SK-N-SH (cell line): ENCODE measurements around the gene RAPSN. TPM values are rescaled to one million over a fixed set of nuclear protein-coding genes. Genes with fewer than 3 reads are reported as not detected.

Source experiments
- CTCF ChIA-PET: fragments of 300-600, 350-600 bp; formaldehyde crosslinking; extraction: SDS; loops from one replicate; lab custom pipeline; 2021; lab: Yijun Ruan, JAX
- POLR2A ChIA-PET: fragments of 350-600 bp; sonication (Branson Sonifier 250); formaldehyde crosslinking; extraction: SDS; loops from one replicate; lab custom pipeline; 2020; ENCODE audit warnings: antibody characterized with exemption, inconsistent platforms; lab: Yijun Ruan, JAX
- DNase-seq: peaks from one replicate; pipeline ENCODE4 v3.0.0; 2012
- H2AFZ ChIP-seq: fragments of 200-600 bp; sonication (generic); 2 replicates; pipeline ENCODE4 v1.8.1; 2016; ENCODE audit warnings: antibody characterized with exemption, mild to moderate bottlenecking, low read depth
- H3F3A ChIP-seq: fragments of 200-600 bp; sonication (generic); replicated peaks from 2 replicates; pipeline ENCODE3; 2016; ENCODE audit warnings: antibody characterized with exemption, mild to moderate bottlenecking; ENCODE audit not compliant: insufficient read depth
- H3K27ac ChIP-seq, 2 experiments: fragments of 200-500 bp in 1 of 2; fragments of 200-600 bp in 1 of 2; sonication (Bioruptor generic) in 1 of 2; sonication (generic), shearing (Covaris generic) in 1 of 2; 2 replicates each; pipeline versions ENCODE4 v1.5.1 to v1.6.1; 2014 to 2016; ENCODE audit warnings: low read depth in 2 of 2, inconsistent platforms in 1 of 2, low read length in 1 of 2, mild to moderate bottlenecking in 1 of 2, mixed read lengths in 1 of 2
- H3K27me3 ChIP-seq: fragments of 200-600 bp; sonication (generic), shearing (Covaris generic); 2 replicates; pipeline ENCODE4 v1.6.1; 2016; ENCODE audit warnings: mixed run types; ENCODE audit not compliant: insufficient read depth
- H3K36me3 ChIP-seq, 2 experiments: fragments of 200-500 bp in 1 of 2; fragments of 200-600 bp in 1 of 2; sonication (Bioruptor generic) in 1 of 2; sonication (generic) in 1 of 2; replicated peaks in 1 of 2; 2 replicates each; pipeline versions ENCODE3 to v1.5.1; 2014 to 2016; ENCODE audit warnings: low read length in 1 of 2, mild to moderate bottlenecking in 1 of 2; ENCODE audit not compliant: insufficient read depth in 2 of 2, control insufficient read depth in 1 of 2
- H3K4me1 ChIP-seq, 2 experiments: fragments of 200-500 bp in 1 of 2; fragments of 200-600 bp in 1 of 2; sonication (Bioruptor generic) in 1 of 2; sonication (generic), shearing (Covaris generic) in 1 of 2; 2 replicates each; pipeline versions ENCODE4 v1.5.1 to v1.6.1; 2014 to 2016; ENCODE audit warnings: low read depth in 1 of 2, low read length in 1 of 2, mixed run types in 1 of 2; ENCODE audit not compliant: insufficient read depth in 2 of 2, control insufficient read depth in 1 of 2
- H3K4me2 ChIP-seq: fragments of 200-600 bp; sonication (generic), shearing (Covaris generic); 2 replicates; pipeline ENCODE4 v1.6.1; 2017; ENCODE audit warnings: mixed run types
- H3K4me3 ChIP-seq, 2 experiments: fragments of 200-500 bp in 1 of 2; fragments of 200-600 bp in 1 of 2; sonication (Bioruptor generic) in 1 of 2; sonication (generic), shearing (Covaris generic) in 1 of 2; 2 replicates each; pipeline versions ENCODE4 v1.5.1 to v1.8.1; 2014 to 2016; ENCODE audit warnings: low read depth in 2 of 2, inconsistent platforms in 1 of 2, low read length in 1 of 2, mild to moderate bottlenecking in 1 of 2, mixed read lengths in 1 of 2, moderate library complexity in 1 of 2
- H3K79me2 ChIP-seq: fragments of 200-600 bp; sonication (generic); 2 replicates; pipeline ENCODE4 v1.8.1; 2017; ENCODE audit warnings: mild to moderate bottlenecking; ENCODE audit not compliant: insufficient read depth
- H3K9ac ChIP-seq: fragments of 200-600 bp; sonication (generic); 2 replicates; pipeline ENCODE4 v1.6.1; 2017; ENCODE audit warnings: mixed run types
- H3K9me2 ChIP-seq: fragments of 200-600 bp; sonication (generic); 2 replicates; pipeline ENCODE4 v1.6.1; 2017; ENCODE audit warnings: mixed run types
- H3K9me3 ChIP-seq: fragments of 200-600 bp; sonication (generic); 2 replicates; pipeline ENCODE4 v1.6.1; 2017; ENCODE audit warnings: mixed run types, mild to moderate bottlenecking, moderate library complexity
- H4K20me1 ChIP-seq: fragments of 200-600 bp; sonication (generic); 2 replicates; pipeline ENCODE4 v1.6.1; 2017; ENCODE audit warnings: mild to moderate bottlenecking, mixed run types; ENCODE audit not compliant: insufficient read depth
- CHD2 ChIP-seq: fragments of 150-350 bp; IDR thresholded peaks from 2 replicates; pipeline ENCODE4 v1.6.1; 2018; ENCODE audit warnings: low read length; ENCODE audit not compliant: partially characterized antibody
- EP300 ChIP-seq, 2 experiments: IDR thresholded peaks; 2 replicates each; pipeline versions ENCODE4 v1.4.0 to v1.6.1; 2012; ENCODE audit warnings: borderline replicate concordance in 1 of 2, low read depth in 1 of 2, low read length in 1 of 2
- EZH2phosphoT487 ChIP-seq: fragments of 200-600 bp; sonication (generic); IDR thresholded peaks from 2 replicates; pipeline ENCODE4 v1.6.1; 2017; ENCODE audit warnings: low read depth, mixed run types, mild to moderate bottlenecking, antibody characterized with exemption, moderate library complexity, borderline replicate concordance
- FOSL2 ChIP-seq: IDR thresholded peaks from 2 replicates; pipeline ENCODE4 v1.4.0; 2012; ENCODE audit warnings: low read depth, mild to moderate bottlenecking, moderate library complexity, borderline replicate concordance
- FOXJ3 ChIP-seq: sonication (generic); formaldehyde crosslinking; IDR thresholded peaks from 2 replicates; pipeline ENCODE4 v1.5.1; 2020; ENCODE audit warnings: mild to moderate bottlenecking, missing genetic modification reagents
- FOXM1 ChIP-seq: IDR thresholded peaks from 2 replicates; pipeline ENCODE4 v1.4.0; 2012; ENCODE audit warnings: low read depth, mild to moderate bottlenecking
- GABPA ChIP-seq: IDR thresholded peaks from 2 replicates; pipeline ENCODE4 v1.4.0; 2012; ENCODE audit warnings: low read depth, mild to moderate bottlenecking
- MEF2A ChIP-seq: IDR thresholded peaks from 2 replicates; pipeline ENCODE4 v1.4.0; 2012; ENCODE audit warnings: low read depth, borderline replicate concordance
- NFIC ChIP-seq: IDR thresholded peaks from 2 replicates; pipeline ENCODE4 v1.4.0; 2012; ENCODE audit warnings: borderline replicate concordance
- NRF1 ChIP-seq: IDR thresholded peaks from 2 replicates; pipeline ENCODE4 v1.6.1; 2012; ENCODE audit warnings: low read depth, mild to moderate bottlenecking, low read length
- RAD21 ChIP-seq: IDR thresholded peaks from 2 replicates; pipeline ENCODE4 v1.6.1; 2012; ENCODE audit warnings: mild to moderate bottlenecking, low read length
- RCOR1 ChIP-seq: fragments of 150-350 bp; IDR thresholded peaks from 2 replicates; pipeline ENCODE4 v1.6.1; 2017; ENCODE audit warnings: antibody characterized with exemption, low read length
- RXRA ChIP-seq: IDR thresholded peaks from 2 replicates; pipeline ENCODE4 v1.4.0; 2012; ENCODE audit warnings: low read depth, mild to moderate bottlenecking, borderline replicate concordance
- SMC3 ChIP-seq: IDR thresholded peaks from 2 replicates; pipeline ENCODE4 v1.6.1; 2012; ENCODE audit warnings: low read depth, low read length, improper control_type of control experiment
- YY1 ChIP-seq: IDR thresholded peaks from 2 replicates; pipeline ENCODE4 v1.4.0; 2012; ENCODE audit warnings: low read depth, mild to moderate bottlenecking
- WGBS: methylation state at CpG from one replicate; pipeline ENCODE4 v1.1.6; 2017; ENCODE audit warnings: low lambda C conversion rate; 5-methylcytosine and 5-hydroxymethylcytosine counted together
- polyA plus RNA-seq, 3 experiments: library from polyadenylated mRNA; depleted of rRNA; stranded (reverse); fragments of >200 nt; gene quantifications; 2 replicates each; pipeline ENCODE4 v1.2.3, GENCODE V29; 2012
- TF ChIP-seq, protein P1 (sequence below): IDR thresholded peaks from 2 replicates; pipeline ENCODE4 v1.4.0; 2012; ENCODE audit warnings: low read depth
- TF ChIP-seq, protein P2 (sequence below): IDR thresholded peaks from 2 replicates; pipeline ENCODE4 v1.4.0; 2012; ENCODE audit warnings: low read depth, borderline replicate concordance
- TF ChIP-seq, protein P3 (sequence below): fragments of 150-350 bp; IDR thresholded peaks from 2 replicates; pipeline ENCODE4 v1.6.1; 2017; ENCODE audit warnings: antibody characterized with exemption, low read length, low read depth, borderline replicate concordance
- TF ChIP-seq, protein P4 (sequence below): IDR thresholded peaks from 2 replicates; pipeline ENCODE4; 2012

The RAPSN gene
- polyA plus RNA-seq, 1 of the 3 experiments (the other 2 are of a cell fraction) = 0.07 TPM

DNA sequence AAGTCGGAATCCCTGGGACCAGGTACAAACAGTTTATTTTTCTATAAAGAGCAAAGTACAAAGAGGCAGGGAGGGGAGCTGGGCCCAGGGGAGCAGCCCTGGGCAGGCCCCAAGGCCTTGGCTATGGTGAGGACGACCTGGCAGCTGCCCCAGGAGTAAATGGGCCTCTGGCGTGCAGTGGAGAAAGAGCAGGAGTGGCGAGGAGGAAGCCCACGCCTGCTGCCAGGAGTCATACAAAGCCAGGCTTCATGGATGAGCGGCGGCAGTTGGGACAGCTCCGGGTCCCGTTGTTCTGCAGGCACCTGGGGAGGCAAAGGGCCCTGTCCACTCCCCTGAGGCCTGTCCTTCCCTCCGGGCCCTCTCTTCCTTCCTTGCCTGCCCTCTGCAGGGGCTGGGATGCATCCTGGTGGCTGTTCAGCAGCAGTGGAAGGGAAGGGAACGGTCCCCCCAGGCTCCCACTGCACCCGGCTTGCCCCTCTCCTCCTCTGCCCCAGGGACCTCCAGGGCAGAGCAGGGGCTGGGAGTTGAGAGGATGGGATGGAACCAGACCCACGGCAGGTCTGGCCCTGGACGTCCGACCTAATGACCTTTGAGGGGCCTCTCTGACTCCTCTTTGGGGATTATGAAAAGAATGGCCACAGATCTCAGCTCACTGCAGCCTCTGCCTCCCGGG is 11.1 kb downstream of the RAPSN start (continued):
- TF ChIP-seq FOXJ3 = no peak
- TF ChIP-seq, protein P1, sequence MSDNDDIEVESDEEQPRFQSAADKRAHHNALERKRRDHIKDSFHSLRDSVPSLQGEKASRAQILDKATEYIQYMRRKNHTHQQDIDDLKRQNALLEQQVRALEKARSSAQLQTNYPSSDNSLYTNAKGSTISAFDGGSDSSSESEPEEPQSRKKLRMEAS = no peak
- TF ChIP-seq SMC3 = no peak
- no peak for TF ChIP-seq FOXM1
- TF ChIP-seq NFIC = no peak
- TF ChIP-seq, all 33 proteins: peak for 0

DNA sequence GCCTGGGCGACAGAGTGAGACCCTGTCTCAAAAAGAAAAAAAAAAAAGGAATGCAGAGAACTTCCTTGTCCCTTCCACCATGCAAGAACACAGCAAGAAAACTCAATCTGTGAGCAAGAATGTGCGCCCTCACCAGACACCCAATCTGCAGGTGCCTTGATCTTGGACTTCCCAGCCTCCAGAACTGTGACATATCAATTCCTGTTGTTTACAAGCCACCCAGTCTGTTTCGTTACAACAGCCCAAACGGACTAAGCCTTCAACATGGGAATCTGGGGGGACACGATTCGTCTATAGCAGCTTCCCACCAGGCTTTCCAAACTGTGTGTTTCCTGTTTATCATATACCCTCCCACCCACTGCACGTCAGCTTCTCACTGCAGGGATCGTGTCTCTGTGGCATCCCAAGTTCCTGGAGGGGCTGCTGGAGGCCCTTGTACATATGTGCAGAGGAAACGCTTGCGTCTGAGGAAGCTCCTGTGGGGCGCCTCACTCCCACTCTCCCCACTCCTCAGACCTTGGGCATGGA is 11.7 kb downstream of the RAPSN start:
- Histone ChIP-seq H3K4me1 (no peaks in the 10 kb centered on the region), H3K27ac (no peak overlapping the region), H3K4me2 (no peak overlapping the region), H3K27me3 (no peaks in the 10 kb centered on the region), H3K9ac (no peak overlapping the region), H2AFZ (no peak overlapping the region), H3F3A (peaks cover 8% of the 10 kb centered on the region), H3K9me2 (no peaks in the 10 kb centered on the region), H3K79me2 (no peaks in the 10 kb centered on the region), H3K36me3 (no peaks in the 10 kb centered on the region), H4K20me1 (no peaks in the 10 kb centered on the region), H3K4me3 (no peak overlapping the region), H3K9me3 (no peaks in the 10 kb centered on the region)
- 90% methylated on average over 11 of the region's 11 CpGs for whole genome bisulfite sequencing
- ChIA-PET CTCF (interaction anchor here (1.2 kb wide), 1 partner anchor 25 kb away, joined by 4 read pairs; no protein-coding TSS in a partner anchor), POLR2A (no interaction called here)
- TF ChIP-seq RCOR1 = no peak
- TF ChIP-seq EP300 (IDR thresholded peaks at IDR 0.05; ENCODE audit: borderline replicate concordance in 1 of 2, low read depth in 1 of 2, low read length in 1 of 2) = no peak
- TF ChIP-seq EZH2phosphoT487 = no peak
- no peak for TF ChIP-seq RAD21
- TF ChIP-seq, protein P2, sequence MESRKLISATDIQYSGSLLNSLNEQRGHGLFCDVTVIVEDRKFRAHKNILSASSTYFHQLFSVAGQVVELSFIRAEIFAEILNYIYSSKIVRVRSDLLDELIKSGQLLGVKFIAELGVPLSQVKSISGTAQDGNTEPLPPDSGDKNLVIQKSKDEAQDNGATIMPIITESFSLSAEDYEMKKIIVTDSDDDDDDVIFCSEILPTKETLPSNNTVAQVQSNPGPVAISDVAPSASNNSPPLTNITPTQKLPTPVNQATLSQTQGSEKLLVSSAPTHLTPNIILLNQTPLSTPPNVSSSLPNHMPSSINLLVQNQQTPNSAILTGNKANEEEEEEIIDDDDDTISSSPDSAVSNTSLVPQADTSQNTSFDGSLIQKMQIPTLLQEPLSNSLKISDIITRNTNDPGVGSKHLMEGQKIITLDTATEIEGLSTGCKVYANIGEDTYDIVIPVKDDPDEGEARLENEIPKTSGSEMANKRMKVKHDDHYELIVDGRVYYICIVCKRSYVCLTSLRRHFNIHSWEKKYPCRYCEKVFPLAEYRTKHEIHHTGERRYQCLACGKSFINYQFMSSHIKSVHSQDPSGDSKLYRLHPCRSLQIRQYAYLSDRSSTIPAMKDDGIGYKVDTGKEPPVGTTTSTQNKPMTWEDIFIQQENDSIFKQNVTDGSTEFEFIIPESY = no peak
- no peak for TF ChIP-seq FOSL2
- no peak for TF ChIP-seq YY1
- no peak for TF ChIP-seq NRF1
- TF ChIP-seq, protein P3, sequence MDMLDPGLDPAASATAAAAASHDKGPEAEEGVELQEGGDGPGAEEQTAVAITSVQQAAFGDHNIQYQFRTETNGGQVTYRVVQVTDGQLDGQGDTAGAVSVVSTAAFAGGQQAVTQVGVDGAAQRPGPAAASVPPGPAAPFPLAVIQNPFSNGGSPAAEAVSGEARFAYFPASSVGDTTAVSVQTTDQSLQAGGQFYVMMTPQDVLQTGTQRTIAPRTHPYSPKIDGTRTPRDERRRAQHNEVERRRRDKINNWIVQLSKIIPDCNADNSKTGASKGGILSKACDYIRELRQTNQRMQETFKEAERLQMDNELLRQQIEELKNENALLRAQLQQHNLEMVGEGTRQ = no peak
- TF ChIP-seq RXRA = no peak
- TF ChIP-seq, protein P4, sequence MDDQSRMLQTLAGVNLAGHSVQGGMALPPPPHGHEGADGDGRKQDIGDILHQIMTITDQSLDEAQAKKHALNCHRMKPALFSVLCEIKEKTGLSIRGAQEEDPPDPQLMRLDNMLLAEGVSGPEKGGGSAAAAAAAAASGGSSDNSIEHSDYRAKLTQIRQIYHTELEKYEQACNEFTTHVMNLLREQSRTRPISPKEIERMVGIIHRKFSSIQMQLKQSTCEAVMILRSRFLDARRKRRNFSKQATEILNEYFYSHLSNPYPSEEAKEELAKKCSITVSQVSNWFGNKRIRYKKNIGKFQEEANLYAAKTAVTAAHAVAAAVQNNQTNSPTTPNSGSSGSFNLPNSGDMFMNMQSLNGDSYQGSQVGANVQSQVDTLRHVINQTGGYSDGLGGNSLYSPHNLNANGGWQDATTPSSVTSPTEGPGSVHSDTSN = no peak
- no peak for TF ChIP-seq CHD2
- no peak for TF ChIP-seq GABPA
- TF ChIP-seq MEF2A = no peak
- no peak for DNase-seq
